Caco-2 (cell line): Measurements from ENCODE around the gene HDAC9. TPM values are rescaled to one million over a fixed set of nuclear protein-coding genes. Genes with fewer than 3 reads are reported as not detected.
A peak's percentile ranks its signal among the peaks of the same experiment; 100 is the strongest.

Experiments
- BruUV-seq: library from RNA; stranded (reverse); fragments of 400-500 nt; replicated peaks from 2 replicates; lab custom pipeline; 2021; lab: Mats Ljungman, UMichigan
- CTCF ChIA-PET: fragments of 300-600 bp; sonication (Branson Sonifier 250); formaldehyde crosslinking; loops from one replicate; lab custom pipeline; 2022; ENCODE audit warnings: antibody characterized with exemption; lab: Charles Lee
- POLR2A ChIA-PET: fragments of 300-600 bp; sonication (Branson Sonifier 250); formaldehyde crosslinking; loops from one replicate; lab custom pipeline; 2022; ENCODE audit warnings: antibody characterized with exemption; lab: Charles Lee
- DNase-seq, 2 experiments: peaks; one replicate each; pipeline versions ENCODE4 v3.0.0 to v3.0.0-alpha.2; 2020 to 2022
- H3K27me3 ChIP-seq: replicated peaks from 2 replicates; pipeline ENCODE4 v1.6.0; 2011; ENCODE audit warnings: low read length; ENCODE audit not compliant: control insufficient read depth, insufficient read depth
- H3K36me3 ChIP-seq: 2 replicates; pipeline ENCODE4 v1.5.1; 2011; ENCODE audit warnings: low read length; ENCODE audit not compliant: control insufficient read depth, insufficient read depth
- H3K4me1 ChIP-seq: fragments of 250-450 bp; sonication (Bioruptor Pico); 2 replicates; pipeline ENCODE4 v1.5.1; 2020; ENCODE audit warnings: mild to moderate bottlenecking
- H3K4me3 ChIP-seq: 2 replicates; pipeline ENCODE4 v1.5.1; 2011; ENCODE audit warnings: low read depth, mild to moderate bottlenecking, control low read depth, low read length
- H3K9me3 ChIP-seq: fragments of 250-450 bp; sonication (Bioruptor Pico); 2 replicates; pipeline ENCODE4 v1.5.1; 2020; ENCODE audit warnings: mild to moderate bottlenecking, moderate library complexity
- H3K27ac Mint-ChIP-seq: one replicate; pipeline ENCODE4 v1.8.0; 2022; ENCODE audit warnings: mixed read lengths; ENCODE audit not compliant: unreplicated experiment
- H3K27me3 Mint-ChIP-seq: one replicate; pipeline ENCODE4 v1.8.0; 2022; ENCODE audit warnings: mixed read lengths; ENCODE audit not compliant: insufficient read depth, unreplicated experiment
- H3K36me3 Mint-ChIP-seq: one replicate; pipeline ENCODE4 v1.8.0; 2022; ENCODE audit warnings: mild to moderate bottlenecking, mixed read lengths; ENCODE audit not compliant: insufficient read depth, unreplicated experiment
- H3K4me1 Mint-ChIP-seq: one replicate; pipeline ENCODE4 v1.8.0; 2022; ENCODE audit warnings: low read depth, mixed read lengths; ENCODE audit not compliant: unreplicated experiment
- H3K4me3 Mint-ChIP-seq: one replicate; pipeline ENCODE4 v1.8.0; 2022; ENCODE audit warnings: mild to moderate bottlenecking, moderate library complexity, mixed read lengths; ENCODE audit not compliant: unreplicated experiment
- H3K9me3 Mint-ChIP-seq: one replicate; pipeline ENCODE4 v1.8.0; 2022; ENCODE audit warnings: mixed read lengths; ENCODE audit not compliant: unreplicated experiment
- intact Hi-C: fragments of 100-400 bp; cut with micrococcal nuclease; formaldehyde crosslinking; loops from one replicate; pipeline ENCODE4 v1.10.0; 2022; ENCODE audit not compliant: unreplicated experiment
- total RNA-seq: library from RNA; stranded (reverse); gene quantifications from 2 replicates; pipeline ENCODE4 v1.2.3, GENCODE V29; 2022
- TF ChIP-seq, protein P1 (sequence below), 2 experiments: fragments of 200-600 bp in 1 of 2; IDR thresholded peaks; 1 replicate in 1 of 2; 2 replicates in 1 of 2; pipeline versions ENCODE4 v1.5.1 to v1.8.0; 2011 to 2022; ENCODE audit warnings: antibody characterized with exemption in 1 of 2, control low read depth in 1 of 2, inconsistent platforms in 1 of 2, low read depth in 1 of 2, low read length in 1 of 2, mild to moderate bottlenecking in 1 of 2, moderate library complexity in 1 of 2; ENCODE audit not compliant: insufficient read depth in 1 of 2, severe bottlenecking in 1 of 2, unreplicated experiment in 1 of 2

Gene HDAC9
- total RNA-seq, 1 experiment from 2014 or later = 0.27 TPM

DNA sequence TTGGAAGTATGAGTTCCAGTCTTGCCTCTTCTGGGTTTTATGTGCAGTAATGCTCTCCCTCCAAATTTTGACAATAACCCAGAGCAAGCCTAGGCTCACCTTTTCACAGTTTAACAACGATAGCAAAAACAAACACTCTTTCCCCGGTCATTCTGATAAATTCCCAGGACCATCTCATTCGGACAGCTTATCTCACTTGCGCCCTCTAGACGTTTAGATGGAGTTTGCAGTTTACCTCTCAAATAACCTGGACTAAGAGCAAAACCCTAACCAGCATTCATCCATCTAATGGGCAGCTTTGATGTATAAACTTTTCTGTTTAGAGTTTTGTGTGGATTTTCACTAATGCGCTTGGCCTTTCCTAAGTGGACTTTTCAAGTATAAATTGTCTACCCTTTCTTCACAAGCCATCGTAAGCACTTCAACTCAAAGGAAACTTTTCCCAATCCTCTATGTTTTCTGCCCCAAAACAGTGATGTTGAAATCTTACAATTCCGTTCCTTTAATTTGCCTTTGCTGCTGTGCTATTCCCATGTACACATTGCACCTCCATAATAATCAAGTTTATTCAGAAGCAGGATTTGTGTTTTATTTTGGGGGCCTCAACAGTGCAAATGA lies 114.9 kb downstream of the HDAC9 start:
- H3K4me1 ChIP-seq = no peaks in the 10 kb centered on the region
- CTCF ChIA-PET = interaction anchor here (0.7 kb wide), 1 partner anchor 915 kb away, joined by 3 read pairs; no protein-coding TSS in a partner anchor
- TF ChIP-seq, protein P1, sequence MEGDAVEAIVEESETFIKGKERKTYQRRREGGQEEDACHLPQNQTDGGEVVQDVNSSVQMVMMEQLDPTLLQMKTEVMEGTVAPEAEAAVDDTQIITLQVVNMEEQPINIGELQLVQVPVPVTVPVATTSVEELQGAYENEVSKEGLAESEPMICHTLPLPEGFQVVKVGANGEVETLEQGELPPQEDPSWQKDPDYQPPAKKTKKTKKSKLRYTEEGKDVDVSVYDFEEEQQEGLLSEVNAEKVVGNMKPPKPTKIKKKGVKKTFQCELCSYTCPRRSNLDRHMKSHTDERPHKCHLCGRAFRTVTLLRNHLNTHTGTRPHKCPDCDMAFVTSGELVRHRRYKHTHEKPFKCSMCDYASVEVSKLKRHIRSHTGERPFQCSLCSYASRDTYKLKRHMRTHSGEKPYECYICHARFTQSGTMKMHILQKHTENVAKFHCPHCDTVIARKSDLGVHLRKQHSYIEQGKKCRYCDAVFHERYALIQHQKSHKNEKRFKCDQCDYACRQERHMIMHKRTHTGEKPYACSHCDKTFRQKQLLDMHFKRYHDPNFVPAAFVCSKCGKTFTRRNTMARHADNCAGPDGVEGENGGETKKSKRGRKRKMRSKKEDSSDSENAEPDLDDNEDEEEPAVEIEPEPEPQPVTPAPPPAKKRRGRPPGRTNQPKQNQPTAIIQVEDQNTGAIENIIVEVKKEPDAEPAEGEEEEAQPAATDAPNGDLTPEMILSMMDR (IDR thresholded peaks at IDR 0.05; ENCODE audit: insufficient read depth in 1 of 2, low read depth in 1 of 2, low read length in 1 of 2, severe bottlenecking in 1 of 2, unreplicated experiment in 1 of 2) = peak; percentile 62 to 66
- Mint-ChIP-seq H3K4me3 (no peak overlapping the region), H3K9me3 (peaks cover under 1% of the 10 kb centered on the region), H3K27me3 (no peaks in the 10 kb centered on the region), H3K4me1 (no peaks in the 10 kb centered on the region), H3K27ac (no peak overlapping the region), H3K36me3 (no peaks in the 10 kb centered on the region)
- no peaks in the 10 kb centered on the region for H3K9me3 ChIP-seq
- no peak overlapping the region for H3K4me3 ChIP-seq
- peak in 1 of 2 experiments; percentile 34 for DNase-seq
- intact Hi-C loops = loop anchor here (1.0 kb wide), 1 partner anchor 258 kb away; no protein-coding TSS in a partner anchor
- H3K27me3 ChIP-seq = no peaks in the 10 kb centered on the region
- POLR2A ChIA-PET = no interaction called here
- no peaks in the 10 kb centered on the region for H3K36me3 ChIP-seq
- no TSS peak for BruUV-seq

DNA sequence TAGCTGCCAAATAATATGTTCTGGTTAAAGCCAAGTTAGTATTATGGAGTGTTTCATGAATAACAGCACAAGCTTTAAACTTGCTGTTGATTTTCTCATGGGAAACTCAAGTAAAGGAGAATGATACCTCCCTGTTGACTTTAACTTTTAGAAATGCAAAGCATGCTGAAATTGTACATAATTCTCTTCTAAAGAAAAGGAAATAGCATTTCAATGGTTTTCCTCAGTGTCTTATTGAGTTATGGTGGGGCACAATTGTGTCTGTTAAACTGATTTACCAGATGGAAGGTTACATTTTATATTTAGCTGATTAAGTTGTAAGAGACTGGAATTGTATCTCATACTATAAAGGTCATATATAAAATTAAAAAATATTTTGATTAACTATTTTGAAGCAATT lies 119.3 kb downstream of the HDAC9 start:
- Histone ChIP-seq H3K4me1 (no peaks in the 10 kb centered on the region), H3K9me3 (no peaks in the 10 kb centered on the region), H3K27me3 (no peaks in the 10 kb centered on the region), H3K36me3 (no peaks in the 10 kb centered on the region), H3K4me3 (no peak overlapping the region)
- Mint-ChIP-seq H3K27me3 (no peaks in the 10 kb centered on the region), H3K4me3 (no peak overlapping the region), H3K9me3 (no peaks in the 10 kb centered on the region), H3K27ac (no peak overlapping the region), H3K36me3 (no peaks in the 10 kb centered on the region), H3K4me1 (no peaks in the 10 kb centered on the region)
- TF ChIP-seq, protein P1 (IDR thresholded peaks at IDR 0.05; ENCODE audit: insufficient read depth in 1 of 2, low read depth in 1 of 2, low read length in 1 of 2, severe bottlenecking in 1 of 2, unreplicated experiment in 1 of 2) = no peak
- no TSS peak for BruUV-seq
- ChIA-PET CTCF (no interaction called here), POLR2A (no interaction called here)
- no peak for DNase-seq
- intact Hi-C loops = no loop called here

DNA sequence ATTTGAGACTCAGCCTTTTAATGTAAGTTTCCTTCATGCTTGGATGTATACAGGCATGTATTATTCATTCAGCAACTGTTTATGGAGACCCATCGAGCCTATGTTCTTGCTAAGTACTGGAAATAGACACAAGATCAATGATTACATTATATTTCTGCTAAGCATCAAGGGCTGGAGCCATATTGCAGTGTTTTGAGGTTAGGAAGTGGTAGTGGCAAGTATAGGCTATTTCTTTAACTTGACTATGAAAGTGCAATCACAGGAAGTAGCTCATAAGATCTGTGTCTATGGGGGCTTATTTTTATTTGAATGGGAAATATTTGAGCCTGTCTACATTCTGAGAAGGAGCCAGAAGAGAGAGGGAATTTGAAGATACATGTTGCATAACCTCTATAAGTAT lies 123.8 kb downstream of the HDAC9 start:
- POLR2A ChIA-PET = no interaction called here
- no peaks in the 10 kb centered on the region for H3K4me1 Mint-ChIP-seq
- no peaks in the 10 kb centered on the region for H3K27me3 ChIP-seq
- intact Hi-C loops = no loop called here
- CTCF ChIA-PET = no interaction called here
- no peaks in the 10 kb centered on the region for H3K27me3 Mint-ChIP-seq
- H3K4me1 ChIP-seq = no peaks in the 10 kb centered on the region
- no peaks in the 10 kb centered on the region for H3K36me3 ChIP-seq
- H3K9me3 ChIP-seq = no peaks in the 10 kb centered on the region
- no peaks in the 10 kb centered on the region for H3K36me3 Mint-ChIP-seq
- no TSS peak for BruUV-seq
- no peak overlapping the region for H3K4me3 ChIP-seq
- no peak overlapping the region for H3K27ac Mint-ChIP-seq
- H3K9me3 Mint-ChIP-seq = no peaks in the 10 kb centered on the region
- DNase-seq = no peak
- no peak overlapping the region for H3K4me3 Mint-ChIP-seq
- TF ChIP-seq, protein P1 (IDR thresholded peaks at IDR 0.05; ENCODE audit: insufficient read depth in 1 of 2, low read depth in 1 of 2, low read length in 1 of 2, severe bottlenecking in 1 of 2, unreplicated experiment in 1 of 2) = no peak
